A549 (cell line): ENCODE measurements around the gene SLC12A8. TPM values are rescaled to one million over a fixed set of nuclear protein-coding genes. Genes with fewer than 3 reads are reported as not detected.

ENCODE experiments used
- ATAC-seq, 2 experiments: fragments of 200-7000 bp in 1 of 2; fragments of >200 bp in 1 of 2; cut with Nextera tagmentation in 1 of 2; cut with Tn5 transposase in 1 of 2; 3 replicates each; pipeline versions ENCODE4 v1.8.0 to v1.9.1; 2018 to 2020; ENCODE audit warnings: mild to moderate bottlenecking in 1 of 2, moderate library complexity in 1 of 2
- CTCF ChIA-PET: fragments of 300-600 bp; sonication (Branson Sonifier 250); formaldehyde crosslinking; extraction: SDS; loops from one replicate; lab custom pipeline; 2021; ENCODE audit warnings: antibody characterized with exemption, inconsistent platforms; lab: Yijun Ruan, JAX
- POLR2A ChIA-PET: fragments of 350-600 bp; formaldehyde crosslinking; extraction: SDS; loops from one replicate; lab custom pipeline; 2021; ENCODE audit warnings: antibody characterized with exemption, inconsistent platforms; lab: Yijun Ruan, JAX
- DNase-seq, 2 experiments: peaks; one replicate each; pipeline versions ENCODE4 v3.0.0 to v3.0.0-alpha.2; 2011 to 2016; ENCODE audit warnings: low read depth in 1 of 2, low spot score in 1 of 2
- FAIRE-seq: peaks from 2 replicates; lab custom pipeline; 2011; peaks lifted over from hg19 to GRCh38; lab: Jason Lieb, UNC
- H3K27ac ChIP-seq, 2 experiments: fragments of >200 bp; sonication (Bioruptor Twin); formaldehyde crosslinking; 3 replicates each; pipeline ENCODE4 v1.5.1; 2016 to 2017
- H3K4me1 ChIP-seq: fragments of >200 bp; sonication (Bioruptor Twin); formaldehyde crosslinking; 3 replicates; pipeline ENCODE4 v1.6.1; 2016
- H3K4me2 ChIP-seq: fragments of >200 bp; sonication (Bioruptor Twin); formaldehyde crosslinking; 3 replicates; pipeline ENCODE4 v1.6.1; 2016
- H3K4me3 ChIP-seq: fragments of >200 bp; sonication (Bioruptor Twin); formaldehyde crosslinking; 3 replicates; pipeline ENCODE4 v1.5.1; 2016
- H3K9me3 ChIP-seq: fragments of >200 bp; sonication (Bioruptor Twin); formaldehyde crosslinking; 3 replicates; pipeline ENCODE4 v1.6.1; 2016
- CBX2 ChIP-seq: fragments of 200-600 bp; sonication (generic); IDR thresholded peaks from 2 replicates; pipeline ENCODE4 v1.6.1; 2016; ENCODE audit warnings: low read depth, mild to moderate bottlenecking, borderline replicate concordance
- CEBPB ChIP-seq, 2 experiments: fragments of >200 bp in 1 of 2; sonication (Bioruptor Twin) in 1 of 2; formaldehyde crosslinking in 1 of 2; IDR thresholded peaks; 2 replicates each; pipeline ENCODE4 v1.6.1; 2012 to 2016
- CHD4 ChIP-seq: fragments of 200-600 bp; sonication (generic); IDR thresholded peaks from 2 replicates; pipeline ENCODE4 v1.6.1; 2016; ENCODE audit warnings: antibody characterized with exemption, mild to moderate bottlenecking, borderline replicate concordance
- EHMT2 ChIP-seq: fragments of 200-600 bp; sonication (generic); IDR thresholded peaks from 2 replicates; pipeline ENCODE4 v1.6.1; 2016; ENCODE audit warnings: antibody characterized with exemption, low read depth, mild to moderate bottlenecking, moderate library complexity
- FOSL2 ChIP-seq, 2 experiments: fragments of 450-650 bp in 1 of 2; fragments of >200 bp in 1 of 2; sonication (Bioruptor Twin) in 1 of 2; formaldehyde crosslinking; IDR thresholded peaks; 2 replicates each; pipeline versions ENCODE4 v1.5.0 to v1.6.1; 2016 to 2020; ENCODE audit warnings: mild to moderate bottlenecking in 1 of 2, moderate library complexity in 1 of 2
- FOXS1 ChIP-seq: fragments of 250-450 bp; sonication (Bioruptor Pico); IDR thresholded peaks from 2 replicates; pipeline ENCODE4 v1.5.0; 2020; ENCODE audit warnings: mild to moderate bottlenecking, moderate library complexity
- HDAC2 ChIP-seq: fragments of 200-600 bp; sonication (generic); IDR thresholded peaks from 2 replicates; pipeline ENCODE4 v1.6.1; 2016
- HOXA7 ChIP-seq: fragments of 250-450 bp; sonication (Bioruptor Pico); IDR thresholded peaks from 2 replicates; pipeline ENCODE4 v1.5.0; 2020; ENCODE audit warnings: mild to moderate bottlenecking, moderate library complexity
- HOXB13 ChIP-seq: fragments of 250-450 bp; sonication (Bioruptor Pico); IDR thresholded peaks from 2 replicates; pipeline ENCODE4 v1.5.0; 2020; ENCODE audit warnings: low read depth, mild to moderate bottlenecking, moderate library complexity
- JUNB ChIP-seq: fragments of >200 bp; sonication (Bioruptor Twin); formaldehyde crosslinking; IDR thresholded peaks from 2 replicates; pipeline ENCODE4 v1.6.1; 2016
- MAFK ChIP-seq: fragments of 450-650 bp; IDR thresholded peaks from 2 replicates; pipeline ENCODE4 v1.6.1; 2014; ENCODE audit not compliant: partially characterized antibody
- MAZ ChIP-seq: fragments of 150-350 bp; IDR thresholded peaks from 2 replicates; pipeline ENCODE4 v1.6.1; 2014; ENCODE audit warnings: antibody characterized with exemption, low read depth, low read length, borderline replicate concordance
- MYC ChIP-seq: IDR thresholded peaks from 2 replicates; pipeline ENCODE4 v1.6.1; 2012; ENCODE audit warnings: mild to moderate bottlenecking, inconsistent platforms, low read length, improper control_type of control experiment, borderline replicate concordance
- NPAS2 ChIP-seq: fragments of 250-450 bp; sonication (Bioruptor Pico); IDR thresholded peaks from 2 replicates; pipeline ENCODE4 v1.8.0; 2022; ENCODE audit warnings: mild to moderate bottlenecking, moderate library complexity, borderline replicate concordance
- NR3C1 ChIP-seq: fragments of >200 bp; sonication (Bioruptor Twin); formaldehyde crosslinking; IDR thresholded peaks from 3 replicates; pipeline ENCODE4 v1.6.1; 2017
- PHF8 ChIP-seq: fragments of 200-600 bp; sonication (generic); IDR thresholded peaks from 2 replicates; pipeline ENCODE4 v1.6.1; 2016; ENCODE audit warnings: low read depth, mild to moderate bottlenecking, antibody characterized with exemption, moderate library complexity, borderline replicate concordance
- POLR2A ChIP-seq: IDR thresholded peaks from 2 replicates; pipeline ENCODE4 v1.6.1; 2012; ENCODE audit warnings: mild to moderate bottlenecking, low read length
- RCOR1 ChIP-seq: fragments of 150-350 bp; IDR thresholded peaks from 2 replicates; pipeline ENCODE4 v1.6.1; 2014; ENCODE audit warnings: antibody characterized with exemption, low read length, low read depth
- RFX5 ChIP-seq: fragments of 450-650 bp; IDR thresholded peaks from 2 replicates; pipeline ENCODE4 v1.7.1; 2014; ENCODE audit warnings: antibody characterized with exemption, mild to moderate bottlenecking, moderate library complexity
- TP53 ChIP-seq: fragments of 250-450 bp; sonication (Bioruptor Pico); IDR thresholded peaks from 2 replicates; pipeline ENCODE4 v1.5.0; 2021; ENCODE audit warnings: mild to moderate bottlenecking, moderate library complexity
- ZFP36 ChIP-seq: fragments of 450-650 bp; IDR thresholded peaks from 2 replicates; pipeline ENCODE4 v1.6.1; 2014; ENCODE audit warnings: borderline replicate concordance; ENCODE audit not compliant: partially characterized antibody
- ZNF302 ChIP-seq: fragments of 250-450 bp; sonication (Bioruptor Pico); IDR thresholded peaks from 2 replicates; pipeline ENCODE4 v1.9.0; 2021; ENCODE audit warnings: inconsistent platforms, mild to moderate bottlenecking, moderate library complexity
- WGBS: methylation state at CpG from one replicate; pipeline ENCODE4 v1.1.6; 2017; ENCODE audit errors: missing lambda C conversion rate; 5-methylcytosine and 5-hydroxymethylcytosine counted together
- polyA plus RNA-seq, 4 experiments: library from polyadenylated mRNA; depleted of rRNA in 3 of 4; stranded (reverse); fragments of >200 nt; fragmentation: RNase III in 1 of 4; extraction: RNeasy Plus Mini Kit Qiagen cat#74134 plus additional on column Dnase treatment in 1 of 4; gene quantifications; 2 replicates in 3 of 4; 3 replicates in 1 of 4; pipeline ENCODE4 v1.2.3, GENCODE V29; 2011 to 2017
- TF ChIP-seq, protein P1 (sequence below): fragments of >200 bp; sonication (Bioruptor Twin); formaldehyde crosslinking; IDR thresholded peaks from 3 replicates; pipeline ENCODE4 v1.5.1; 2016
- TF ChIP-seq, protein P2 (sequence below): fragments of 250-450 bp; sonication (Bioruptor Pico); IDR thresholded peaks from 2 replicates; pipeline ENCODE4 v1.5.0; 2021; ENCODE audit warnings: mild to moderate bottlenecking, moderate library complexity, borderline replicate concordance
- TF ChIP-seq, protein P3 (sequence below): fragments of >200 bp; sonication (Bioruptor Twin); formaldehyde crosslinking; IDR thresholded peaks from 3 replicates; pipeline ENCODE4 v1.6.1; 2016
- TF ChIP-seq, protein P4 (sequence below): fragments of >200 bp; sonication (Bioruptor Twin); formaldehyde crosslinking; IDR thresholded peaks from 2 replicates; pipeline ENCODE4 v1.6.1; 2016
- TF ChIP-seq, protein P5 (sequence below): IDR thresholded peaks from 2 replicates; pipeline ENCODE4 v1.6.1; 2012; ENCODE audit warnings: low read depth, borderline replicate concordance
- TF ChIP-seq, protein P6 (sequence below): fragments of 250-450 bp; sonication (Bioruptor Pico); IDR thresholded peaks from 2 replicates; pipeline ENCODE4 v1.5.0; 2020; ENCODE audit warnings: low read depth, mild to moderate bottlenecking, moderate library complexity

The SLC12A8 gene
- polyA plus RNA-seq, 2 of the 4 experiments (the other 2 are of a cell fraction) = 1.1 to 4.2 TPM

DNA sequence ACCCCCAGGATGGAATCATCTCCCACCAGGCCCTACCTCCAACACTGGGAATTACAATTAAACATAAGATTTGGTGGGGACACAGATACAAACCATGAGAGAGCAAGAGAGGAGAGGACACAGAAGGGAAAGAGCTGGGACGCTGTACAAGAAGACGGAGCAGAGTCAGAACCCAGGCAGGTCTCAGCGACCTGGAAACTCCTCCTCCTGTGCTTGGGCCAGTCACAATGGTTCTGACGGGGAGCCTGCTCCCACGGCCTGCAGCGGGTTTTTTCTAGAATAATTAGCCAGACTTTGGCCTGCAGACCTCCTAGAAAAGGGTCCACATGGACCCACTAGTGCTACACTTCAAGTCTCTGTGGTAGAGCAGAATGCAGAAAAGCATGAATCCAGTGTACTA is 5.6 kb downstream of the SLC12A8 start:
- CTCF ChIA-PET = no interaction called here
- Histone ChIP-seq H3K4me1 (peaks cover 7% of the 10 kb centered on the region), H3K27ac (no peak overlapping the region), H3K4me3 (no peak overlapping the region), H3K4me2 (no peak overlapping the region), H3K9me3 (no peaks in the 10 kb centered on the region)
- TF ChIP-seq RFX5 (no peak), NPAS2 (no peak), FOXS1 (CRISPR knock-in tag) (no peak), HOXA7 (CRISPR knock-in tag) (no peak), CEBPB (IDR thresholded peaks at IDR 0.05) (no peak), ZFP36 (no peak), RCOR1 (no peak), ZNF302 (CRISPR knock-in tag) (no peak), MYC (no peak), MAZ (no peak), POLR2A (no peak), JUNB (no peak), HDAC2 (no peak), HOXB13 (CRISPR knock-in tag) (no peak)
- TF ChIP-seq, protein P1, sequence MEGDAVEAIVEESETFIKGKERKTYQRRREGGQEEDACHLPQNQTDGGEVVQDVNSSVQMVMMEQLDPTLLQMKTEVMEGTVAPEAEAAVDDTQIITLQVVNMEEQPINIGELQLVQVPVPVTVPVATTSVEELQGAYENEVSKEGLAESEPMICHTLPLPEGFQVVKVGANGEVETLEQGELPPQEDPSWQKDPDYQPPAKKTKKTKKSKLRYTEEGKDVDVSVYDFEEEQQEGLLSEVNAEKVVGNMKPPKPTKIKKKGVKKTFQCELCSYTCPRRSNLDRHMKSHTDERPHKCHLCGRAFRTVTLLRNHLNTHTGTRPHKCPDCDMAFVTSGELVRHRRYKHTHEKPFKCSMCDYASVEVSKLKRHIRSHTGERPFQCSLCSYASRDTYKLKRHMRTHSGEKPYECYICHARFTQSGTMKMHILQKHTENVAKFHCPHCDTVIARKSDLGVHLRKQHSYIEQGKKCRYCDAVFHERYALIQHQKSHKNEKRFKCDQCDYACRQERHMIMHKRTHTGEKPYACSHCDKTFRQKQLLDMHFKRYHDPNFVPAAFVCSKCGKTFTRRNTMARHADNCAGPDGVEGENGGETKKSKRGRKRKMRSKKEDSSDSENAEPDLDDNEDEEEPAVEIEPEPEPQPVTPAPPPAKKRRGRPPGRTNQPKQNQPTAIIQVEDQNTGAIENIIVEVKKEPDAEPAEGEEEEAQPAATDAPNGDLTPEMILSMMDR = no peak
- TF ChIP-seq, protein P2, sequence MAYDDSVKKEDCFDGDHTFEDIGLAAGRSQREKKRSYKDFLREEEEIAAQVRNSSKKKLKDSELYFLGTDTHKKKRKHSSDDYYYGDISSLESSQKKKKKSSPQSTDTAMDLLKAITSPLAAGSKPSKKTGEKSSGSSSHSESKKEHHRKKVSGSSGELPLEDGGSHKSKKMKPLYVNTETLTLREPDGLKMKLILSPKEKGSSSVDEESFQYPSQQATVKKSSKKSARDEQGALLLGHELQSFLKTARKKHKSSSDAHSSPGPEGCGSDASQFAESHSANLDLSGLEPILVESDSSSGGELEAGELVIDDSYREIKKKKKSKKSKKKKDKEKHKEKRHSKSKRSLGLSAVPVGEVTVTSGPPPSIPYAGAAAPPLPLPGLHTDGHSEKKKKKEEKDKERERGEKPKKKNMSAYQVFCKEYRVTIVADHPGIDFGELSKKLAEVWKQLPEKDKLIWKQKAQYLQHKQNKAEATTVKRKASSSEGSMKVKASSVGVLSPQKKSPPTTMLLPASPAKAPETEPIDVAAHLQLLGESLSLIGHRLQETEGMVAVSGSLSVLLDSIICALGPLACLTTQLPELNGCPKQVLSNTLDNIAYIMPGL = no peak
- TF ChIP-seq, protein P3, sequence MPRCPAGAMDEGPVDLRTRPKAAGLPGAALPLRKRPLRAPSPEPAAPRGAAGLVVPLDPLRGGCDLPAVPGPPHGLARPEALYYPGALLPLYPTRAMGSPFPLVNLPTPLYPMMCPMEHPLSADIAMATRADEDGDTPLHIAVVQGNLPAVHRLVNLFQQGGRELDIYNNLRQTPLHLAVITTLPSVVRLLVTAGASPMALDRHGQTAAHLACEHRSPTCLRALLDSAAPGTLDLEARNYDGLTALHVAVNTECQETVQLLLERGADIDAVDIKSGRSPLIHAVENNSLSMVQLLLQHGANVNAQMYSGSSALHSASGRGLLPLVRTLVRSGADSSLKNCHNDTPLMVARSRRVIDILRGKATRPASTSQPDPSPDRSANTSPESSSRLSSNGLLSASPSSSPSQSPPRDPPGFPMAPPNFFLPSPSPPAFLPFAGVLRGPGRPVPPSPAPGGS = no peak
- TF ChIP-seq, protein P4, sequence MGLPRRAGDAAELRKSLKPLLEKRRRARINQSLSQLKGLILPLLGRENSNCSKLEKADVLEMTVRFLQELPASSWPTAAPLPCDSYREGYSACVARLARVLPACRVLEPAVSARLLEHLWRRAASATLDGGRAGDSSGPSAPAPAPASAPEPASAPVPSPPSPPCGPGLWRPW = no peak
- no peak for ATAC-seq
- no peak for FAIRE-seq
- WGBS = 79% methylated on average over 6 of the region's 6 CpGs
- POLR2A ChIA-PET = no interaction called here
- no peak for DNase-seq

DNA sequence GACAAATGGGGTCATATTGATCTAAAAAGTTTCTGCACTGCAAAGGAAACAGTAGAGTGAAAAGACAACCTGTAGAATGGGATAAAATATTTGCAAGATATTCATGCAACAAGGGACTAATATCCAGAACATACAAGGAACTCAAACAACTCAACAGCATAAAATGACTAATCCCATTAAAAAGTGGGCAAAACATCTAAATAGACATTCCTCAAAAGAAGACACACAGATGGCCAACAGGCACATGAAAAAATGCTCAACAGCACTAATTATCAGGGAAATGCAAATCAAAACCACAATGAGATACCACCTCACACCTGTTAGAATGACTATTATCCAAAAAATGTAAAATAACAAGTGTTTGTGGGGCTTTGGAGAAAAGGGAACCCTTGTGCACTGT is 8.8 kb downstream of the SLC12A8 start:
- ChIA-PET CTCF (interaction anchor here (0.9 kb wide), 1 partner anchor 16 kb away, joined by 5 read pairs; no protein-coding TSS in a partner anchor), POLR2A (no interaction called here)
- no peak overlapping the region for H3K4me3 ChIP-seq
- no peak for ATAC-seq
- DNase-seq = no peak
- no peak overlapping the region for H3K4me2 ChIP-seq
- no peaks in the 10 kb centered on the region for H3K9me3 ChIP-seq
- H3K27ac ChIP-seq = no peak overlapping the region
- peaks cover 7% of the 10 kb centered on the region for H3K4me1 ChIP-seq
- FAIRE-seq = no peak
- TF ChIP-seq, protein P4 = no peak
- no peak for TF ChIP-seq FOSL2 (IDR thresholded peaks at IDR 0.05)
- no peak for TF ChIP-seq FOSL2 (CRISPR knock-in tag; IDR thresholded peaks at IDR 0.05)
- no peak for TF ChIP-seq MAFK
- no peak for TF ChIP-seq CBX2
- TF ChIP-seq, protein P5, sequence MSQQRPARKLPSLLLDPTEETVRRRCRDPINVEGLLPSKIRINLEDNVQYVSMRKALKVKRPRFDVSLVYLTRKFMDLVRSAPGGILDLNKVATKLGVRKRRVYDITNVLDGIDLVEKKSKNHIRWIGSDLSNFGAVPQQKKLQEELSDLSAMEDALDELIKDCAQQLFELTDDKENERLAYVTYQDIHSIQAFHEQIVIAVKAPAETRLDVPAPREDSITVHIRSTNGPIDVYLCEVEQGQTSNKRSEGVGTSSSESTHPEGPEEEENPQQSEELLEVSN = no peak
- no peak for TF ChIP-seq CEBPB (IDR thresholded peaks at IDR 0.05)
- no peak for TF ChIP-seq TP53 (CRISPR knock-in tag)
- no peak for TF ChIP-seq PHF8
- TF ChIP-seq, protein P6, sequence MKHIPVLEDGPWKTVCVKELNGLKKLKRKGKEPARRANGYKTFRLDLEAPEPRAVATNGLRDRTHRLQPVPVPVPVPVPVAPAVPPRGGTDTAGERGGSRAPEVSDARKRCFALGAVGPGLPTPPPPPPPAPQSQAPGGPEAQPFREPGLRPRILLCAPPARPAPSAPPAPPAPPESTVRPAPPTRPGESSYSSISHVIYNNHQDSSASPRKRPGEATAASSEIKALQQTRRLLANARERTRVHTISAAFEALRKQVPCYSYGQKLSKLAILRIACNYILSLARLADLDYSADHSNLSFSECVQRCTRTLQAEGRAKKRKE (CRISPR knock-in tag) = no peak
- no peak for TF ChIP-seq NR3C1
- TF ChIP-seq CHD4 = no peak
- TF ChIP-seq EHMT2 = no peak
- TF ChIP-seq, protein P2 = no peak
